Measurements from ENCODE around the gene CDK15. TPM values are rescaled to one million over a fixed set of nuclear protein-coding genes. Genes with fewer than 3 reads are reported as not detected.

The CDK15 gene
- total RNA-seq, 4 donors from 2014 or later, result 0.83 to 3.9 (median 1.4) TPM

- Histone ChIP-seq H3K4me1 (peaks cover 0 to 16% (median 10%) of the 10 kb centered on the region in 4 donors), H3K27me3 (no peaks in the 10 kb centered on the region), H3K27ac (replicated peaks in 1 of 4) (no peak overlapping the region), H3K9me3 (no peaks in the 10 kb centered on the region), H3K36me3 (no peaks in the 10 kb centered on the region), H3K4me3 (peak overlapping the region in 1 of 4 donors; percentile 16)
- intact Hi-C loops (cut with DNase I), result no loop called here
- 35% methylated on average over 4 of the region's 4 CpGs for WGBS
- no peak for DNase-seq (ENCODE audit: extremely low spot score)
- no peak for TF ChIP-seq EP300 (IDR thresholded peaks at IDR 0.05)
- no peak for TF ChIP-seq POLR2AphosphoS5 (IDR thresholded peaks at IDR 0.05)
- TF ChIP-seq CTCF (IDR thresholded peaks at IDR 0.05), result no peak
- no peak for TF ChIP-seq POLR2A (IDR thresholded peaks at IDR 0.05; ENCODE audit: low read depth)
These were observed 103.6 kb downstream of the CDK15 start for GRCh38 chr2:201909961-201910361.

GRCh38 chr2:201911372-201911771, 105.0 kb downstream of the CDK15 start:
- H3K4me1 ChIP-seq, result peaks cover 0 to 16% (median 10%) of the 10 kb centered on the region in 4 donors
- intact Hi-C loops (cut with DNase I), result no loop called here
- H3K36me3 ChIP-seq, result no peaks in the 10 kb centered on the region
- TF ChIP-seq POLR2AphosphoS5 (IDR thresholded peaks at IDR 0.05) (no peak), POLR2A (IDR thresholded peaks at IDR 0.05; ENCODE audit: low read depth) (no peak), CTCF (IDR thresholded peaks at IDR 0.05) (no peak), EP300 (IDR thresholded peaks at IDR 0.05) (no peak)
- H3K4me3 ChIP-seq, result no peak overlapping the region
- H3K27me3 ChIP-seq, result no peaks in the 10 kb centered on the region
- no peak overlapping the region for H3K27ac ChIP-seq (replicated peaks in 1 of 4)
- WGBS, result 89% methylated on average over 4 of the region's 4 CpGs
- DNase-seq (ENCODE audit: extremely low spot score), result no peak
- no peaks in the 10 kb centered on the region for H3K9me3 ChIP-seq

DNA sequence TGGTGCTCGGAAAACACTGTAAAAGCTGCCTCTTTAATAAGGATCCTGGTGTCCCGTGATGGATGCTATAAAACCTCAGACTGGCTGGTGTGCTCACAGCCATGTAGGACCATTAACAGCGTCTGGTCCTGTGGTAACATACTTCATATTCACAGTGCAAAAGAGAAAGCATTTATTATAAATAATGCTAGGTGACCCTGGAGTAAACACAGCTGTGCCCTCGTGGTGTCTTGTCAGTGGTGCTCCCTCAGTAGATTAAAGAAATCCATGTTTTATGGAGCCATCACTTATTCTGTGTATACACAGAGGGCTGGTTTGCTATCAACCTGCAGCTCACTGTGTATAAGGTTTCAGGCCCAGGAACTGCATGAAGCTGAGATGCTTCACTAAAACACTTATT, 106.9 kb downstream of the CDK15 start:
- peaks cover 0 to 16% (median 10%) of the 10 kb centered on the region in 4 donors for H3K4me1 ChIP-seq
- no peak for DNase-seq (ENCODE audit: extremely low spot score)
- H3K27ac ChIP-seq (replicated peaks in 1 of 4), result no peak overlapping the region
- no peaks in the 10 kb centered on the region for H3K36me3 ChIP-seq
- TF ChIP-seq POLR2AphosphoS5 (IDR thresholded peaks at IDR 0.05) (no peak), CTCF (IDR thresholded peaks at IDR 0.05) (no peak)
- H3K27me3 ChIP-seq, result no peaks in the 10 kb centered on the region
- H3K4me3 ChIP-seq, result no peak overlapping the region
- H3K9me3 ChIP-seq, result no peaks in the 10 kb centered on the region
- intact Hi-C loops (cut with DNase I), result no loop called here
- 59% methylated on average over 4 of the region's 4 CpGs for WGBS

- no peak for TF ChIP-seq POLR2AphosphoS5 (IDR thresholded peaks at IDR 0.05)
- no peak for TF ChIP-seq CTCF (IDR thresholded peaks at IDR 0.05)
- TF ChIP-seq POLR2A (IDR thresholded peaks at IDR 0.05; ENCODE audit: low read depth), result no peak
- TF ChIP-seq EP300 (IDR thresholded peaks at IDR 0.05), result no peak
- intact Hi-C loops (cut with DNase I), result no loop called here
- H3K9me3 ChIP-seq, result no peaks in the 10 kb centered on the region
- no peak overlapping the region for H3K4me3 ChIP-seq
- H3K36me3 ChIP-seq, result no peaks in the 10 kb centered on the region
- no peaks in the 10 kb centered on the region for H3K27me3 ChIP-seq
- H3K4me1 ChIP-seq, result no peaks in the 10 kb centered on the region
- H3K27ac ChIP-seq (replicated peaks in 1 of 4), result no peak overlapping the region
- 84% methylated on average over 3 of the region's 3 CpGs for WGBS
- DNase-seq (ENCODE audit: extremely low spot score), result no peak
These were observed 109.1 kb downstream of the CDK15 start for GRCh38 chr2:201915446-201915845.

DNA sequence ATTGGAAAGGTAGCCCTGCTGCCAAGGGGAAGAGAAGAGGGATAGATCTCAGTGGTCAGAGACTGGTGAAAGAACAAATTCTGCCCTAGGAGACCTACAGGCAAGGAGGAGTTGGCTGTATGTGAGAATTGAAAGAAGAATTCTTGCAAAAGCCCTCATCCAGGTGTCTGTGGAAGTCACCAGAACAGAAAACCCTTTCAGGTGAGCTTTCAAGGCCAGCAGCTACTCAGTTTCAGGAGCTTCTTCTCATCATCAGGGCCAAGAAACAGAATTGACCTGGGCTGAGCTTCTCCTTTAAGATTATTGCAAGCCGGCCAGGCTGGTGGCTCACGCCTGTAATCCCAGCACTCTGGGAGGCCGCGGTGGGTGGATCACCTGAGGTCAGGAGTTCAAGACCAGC, 110.2 kb downstream of the CDK15 start:
- TF ChIP-seq EP300 (IDR thresholded peaks at IDR 0.05) (no peak), POLR2AphosphoS5 (IDR thresholded peaks at IDR 0.05) (no peak)
- H3K36me3 ChIP-seq, result no peaks in the 10 kb centered on the region
- no peaks in the 10 kb centered on the region for H3K4me1 ChIP-seq
- intact Hi-C loops (cut with DNase I), result no loop called here
- WGBS, result 95% methylated on average over 4 of the region's 4 CpGs
- H3K27me3 ChIP-seq, result no peaks in the 10 kb centered on the region
- DNase-seq (ENCODE audit: extremely low spot score), result no peak
- no peaks in the 10 kb centered on the region for H3K9me3 ChIP-seq
- H3K4me3 ChIP-seq, result no peak overlapping the region
- H3K27ac ChIP-seq (replicated peaks in 1 of 4), result no peak overlapping the region
